ENCODE data around the gene NABP2.
"Not testable (repeated sequence)": the region's sequence is repeated elsewhere in the genome, so short reads cannot be mapped to it uniquely, and the experiment has no call there.

NABP2 gene

GRCh38 chr12:56248711-56249110, 24.6 kb downstream of the NABP2 start:
- DNase-seq = no peak

- DNase-seq = no peak
Measured at GRCh38 chr12:56252649-56253048, 28.5 kb downstream of the NABP2 start.

DNA sequence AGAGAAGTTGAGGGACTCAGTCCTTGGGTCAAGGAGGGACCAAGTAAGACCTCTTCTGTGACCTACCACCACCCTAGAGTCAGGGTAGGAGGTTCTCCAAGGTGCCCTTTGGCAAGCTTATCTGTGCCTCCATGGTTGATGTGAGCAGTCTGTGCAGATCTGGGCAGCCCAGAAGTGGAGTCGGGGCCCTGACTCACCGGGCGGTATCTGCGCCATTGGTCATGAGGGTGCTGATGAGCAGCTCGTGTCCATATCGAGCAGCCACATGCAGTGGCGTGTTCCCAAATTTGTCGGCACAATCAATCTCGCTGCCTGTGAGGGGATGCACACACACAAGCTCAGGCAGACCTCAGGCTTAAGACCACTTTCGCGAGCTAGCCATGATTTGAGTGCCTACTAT, 28.9 kb downstream of the NABP2 start:
- no peak for DNase-seq

DNA sequence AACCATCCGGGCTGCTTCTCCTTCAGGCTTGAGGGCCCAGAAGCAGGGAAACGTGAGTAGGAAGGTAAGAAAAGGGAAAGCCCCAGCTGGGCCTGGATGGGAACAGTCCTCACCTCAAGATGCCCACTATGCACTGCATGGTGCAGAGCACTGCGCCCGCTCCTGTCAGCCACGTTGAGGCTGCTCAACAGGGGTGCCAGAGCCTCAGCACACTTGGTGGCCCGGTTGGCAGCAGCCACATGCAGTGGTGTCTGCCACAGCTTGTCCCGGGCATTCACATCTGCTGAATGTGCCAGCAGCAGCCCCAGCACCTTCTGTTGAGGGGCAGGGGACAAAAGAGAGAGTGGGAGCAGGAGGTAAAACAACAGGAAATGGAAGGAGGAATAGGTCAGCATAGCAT, 31.5 kb downstream of the NABP2 start:
- no peak for DNase-seq

DNA sequence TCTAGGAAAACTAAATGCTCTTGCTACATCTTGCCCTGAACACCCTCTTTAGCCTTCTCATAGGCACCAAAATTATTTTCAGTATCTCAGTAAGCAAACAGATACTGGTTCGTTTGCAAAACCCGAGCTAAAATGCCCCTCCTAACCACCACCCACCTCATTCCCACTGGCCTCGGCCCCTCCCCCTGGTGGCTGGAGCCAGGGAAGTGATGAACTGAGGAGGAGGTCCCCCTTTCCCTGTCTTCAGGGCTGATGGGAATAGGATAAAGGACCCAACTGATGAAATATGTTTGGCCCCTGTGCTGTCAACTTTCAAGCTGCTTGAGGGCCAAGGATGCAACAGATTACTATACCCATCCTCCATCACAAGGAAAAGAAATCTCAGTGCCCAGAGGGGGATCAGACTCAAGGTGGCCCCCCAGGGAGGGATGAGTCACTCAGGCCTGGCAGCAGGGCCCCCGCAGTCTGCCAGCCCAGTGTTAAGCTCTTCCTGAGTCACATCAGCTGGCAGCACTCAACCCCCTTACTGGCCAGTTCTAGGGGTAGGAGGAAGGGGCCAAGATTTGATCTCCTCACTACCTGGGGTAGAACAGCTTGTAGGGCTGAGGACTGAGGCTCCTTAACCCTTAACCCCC, 32.3 kb downstream of the NABP2 start:
- DNase-seq = peak; percentile 53

GRCh38 chr12:56257071-56257470, 32.9 kb downstream of the NABP2 start:
- DNase-seq = no peak

DNA sequence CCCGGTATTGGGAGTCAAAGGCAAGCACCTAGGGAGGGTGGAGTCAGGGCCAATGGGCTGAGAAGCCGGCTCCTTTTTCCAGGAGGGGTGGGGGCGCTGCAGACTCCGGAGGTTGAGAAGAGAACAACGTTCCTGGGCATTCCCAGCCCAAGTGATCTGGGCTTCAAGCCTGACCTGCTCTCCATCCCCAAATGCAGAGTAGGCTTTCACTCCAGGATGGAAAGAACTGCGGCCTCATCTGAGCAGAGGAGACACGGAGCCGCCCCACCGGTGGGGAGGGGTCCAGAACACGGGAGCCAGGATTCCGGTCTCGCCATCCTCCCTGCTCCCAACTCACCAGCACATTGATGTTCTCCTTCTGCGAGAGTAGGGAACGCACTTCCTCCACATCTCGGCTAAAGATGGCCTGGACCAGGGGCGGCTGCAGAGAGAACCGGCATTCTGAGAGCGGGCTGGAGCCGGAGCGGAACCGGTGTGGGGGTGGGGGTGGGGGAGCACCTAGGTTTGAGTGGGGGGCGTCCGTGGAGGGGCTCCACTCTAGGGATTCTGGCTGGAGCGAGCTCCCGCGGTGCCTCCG, 33.4 kb downstream of the NABP2 start:
- peak; percentile 38 for DNase-seq

- DNase-seq = peak; percentile 82
Measured at GRCh38 chr12:56258068-56258819, 34.1 kb downstream of the NABP2 start, which contains the start of gene ANKRD52. ANKRD52 (minus strand) TSS chr12:56258384; CDS start chr12:56258269, 115 bp downstream.

DNA sequence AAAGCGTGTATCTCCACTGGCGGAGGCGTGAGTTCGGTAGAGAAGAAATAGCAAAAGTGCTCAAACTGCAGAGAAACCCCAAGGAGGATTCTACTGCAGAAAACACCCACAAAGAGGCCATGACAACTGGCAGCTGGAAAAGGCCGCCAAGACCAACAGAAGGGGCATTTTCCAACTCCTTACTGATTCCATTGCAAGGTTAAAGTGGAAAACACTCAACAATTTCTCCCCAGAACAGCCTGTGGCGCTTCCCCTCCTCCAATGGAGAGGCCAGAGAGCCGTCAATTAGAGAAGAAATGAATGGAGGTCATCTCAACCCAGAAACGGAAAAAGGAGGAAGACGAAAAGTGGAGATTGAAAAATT, 34.7 kb downstream of the NABP2 start:
- no peak for DNase-seq

- DNase-seq = no peak
Measured at GRCh38 chr12:56260380-56260779, 36.2 kb downstream of the NABP2 start.

GRCh38 chr12:56260921-56261320, 36.8 kb downstream of the NABP2 start:
- no peak for DNase-seq

GRCh38 chr12:56261503-56262232, 37.5 kb downstream of the NABP2 start:
- DNase-seq = peak; percentile 89

GRCh38 chr12:56262955-56263354, 38.8 kb downstream of the NABP2 start:
- not testable (repeated sequence) for DNase-seq

GRCh38 chr12:56266068-56266692, 42.0 kb downstream of the NABP2 start:
- DNase-seq = not testable (repeated sequence)

GRCh38 chr12:56266693-56267442, 42.7 kb downstream of the NABP2 start, which contains the start of gene COQ10A:
COQ10A (plus strand) TSS chr12:56266942; CDS start chr12:56267119, 177 bp downstream.
- DNase-seq = peak; percentile 85

DNA sequence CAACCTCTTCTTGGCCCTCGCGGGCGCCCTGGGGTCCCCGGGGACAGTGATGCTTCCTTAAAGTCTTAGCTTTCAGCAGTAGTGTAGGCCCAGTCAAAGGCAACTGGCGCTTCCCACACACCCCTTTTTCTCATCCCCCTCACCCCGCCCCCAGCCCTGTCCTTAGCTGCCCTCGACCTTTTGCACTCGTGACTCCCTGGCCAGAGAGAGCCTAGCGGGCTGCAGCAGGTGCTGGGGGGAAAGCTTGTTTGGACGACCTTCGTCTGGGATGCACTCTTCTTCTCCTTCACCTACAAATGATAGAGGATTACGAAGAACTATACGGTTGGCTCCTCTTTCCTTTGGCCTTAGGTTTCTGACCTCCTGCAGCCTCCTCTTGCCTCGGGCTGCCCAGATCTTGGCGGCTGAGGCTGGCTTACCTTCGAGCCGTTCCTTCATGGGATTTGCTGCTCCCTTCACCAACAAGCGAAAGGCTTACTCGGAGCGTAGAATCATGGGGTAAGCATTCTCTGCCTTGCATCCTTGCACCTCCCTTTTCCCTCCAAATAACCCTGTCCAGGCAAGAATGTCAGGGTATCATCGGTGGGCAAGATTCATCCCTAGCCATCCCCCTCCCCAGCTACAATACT, 43.4 kb downstream of the NABP2 start:
- no peak for DNase-seq

GRCh38 chr12:56271031-56271430, 46.9 kb downstream of the NABP2 start:
- peak; percentile 21 for DNase-seq

DNA sequence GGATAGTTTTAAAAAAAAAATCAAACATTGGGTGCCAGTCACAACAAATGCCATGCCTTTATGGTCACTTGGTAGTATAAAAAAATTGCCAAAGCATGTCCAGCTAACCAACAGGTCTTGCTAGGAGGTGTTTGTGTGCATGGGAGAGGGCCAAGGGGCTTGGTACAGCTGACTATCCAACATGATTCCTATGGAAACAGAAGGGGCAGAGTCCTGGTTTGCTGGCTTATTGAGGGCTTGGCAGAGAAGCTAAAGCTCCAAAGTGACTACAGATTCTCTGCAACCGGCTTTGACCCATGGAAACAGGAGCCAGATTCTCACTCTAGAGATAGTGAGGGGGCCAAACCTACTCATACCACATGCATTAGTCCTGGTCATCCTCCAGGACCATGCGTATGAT, 48.3 kb downstream of the NABP2 start:
- not testable (repeated sequence) for DNase-seq

GRCh38 chr12:56274299-56274698, 50.2 kb downstream of the NABP2 start:
- no peak for DNase-seq

DNA sequence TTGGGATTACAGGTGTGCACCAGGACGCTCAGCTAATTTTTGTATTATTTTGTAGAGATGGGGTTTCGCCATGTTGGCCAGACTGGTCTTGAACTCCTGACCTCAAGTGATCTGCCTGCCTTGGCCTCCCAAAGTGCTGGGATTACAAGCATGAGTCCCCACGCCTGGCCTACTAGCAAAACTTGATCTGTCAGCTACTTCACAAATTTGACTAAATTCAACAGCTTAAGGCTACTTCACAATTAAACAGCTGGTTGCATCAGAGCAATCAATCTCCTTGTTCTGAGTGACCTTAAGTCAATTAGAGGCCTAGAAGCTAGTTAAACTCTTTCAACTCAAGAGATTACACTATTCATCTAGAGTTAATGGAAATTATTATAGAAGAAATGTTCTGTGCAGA, 54.8 kb downstream of the NABP2 start:
- DNase-seq = no peak
